Activated CD8-positive, alpha-beta T cell treated with anti-CD3 and anti-CD28 coated beads for 36 hours (primary cell): ENCODE results near the gene ANTKMT. TPM values are rescaled to one million over a fixed set of nuclear protein-coding genes. Genes with fewer than 3 reads are reported as not detected.

Source experiments
- ATAC-seq: fragments of 200-7000 bp; cut with Tn5 transposase; one replicate; pipeline ENCODE4 v1.10.0; 2021; ENCODE audit warnings: mild to moderate bottlenecking, moderate library complexity
- CTCF ChIA-PET: fragments of 350-600 bp; sonication (Branson Sonifier 250); formaldehyde crosslinking; loops from one replicate; lab custom pipeline; 2021; ENCODE audit warnings: antibody characterized with exemption; lab: Charles Lee
- POLR2A ChIA-PET: fragments of 350-600 bp; sonication (Branson Sonifier 250); formaldehyde crosslinking; loops from one replicate; lab custom pipeline; 2021; ENCODE audit warnings: antibody characterized with exemption; lab: Charles Lee
- DNase-seq: peaks from one replicate; pipeline ENCODE4 v3.0.0-alpha.2; 2020
- H3K27ac Mint-ChIP-seq: one replicate; pipeline ENCODE4 v1.8.0; 2021; ENCODE audit warnings: mild to moderate bottlenecking, mixed read lengths
- H3K27me3 Mint-ChIP-seq: one replicate; pipeline ENCODE4 v1.8.0; 2021; ENCODE audit warnings: mixed read lengths
- H3K36me3 Mint-ChIP-seq: one replicate; pipeline ENCODE4 v1.8.0; 2021; ENCODE audit warnings: low read depth, mixed read lengths
- H3K4me1 Mint-ChIP-seq: one replicate; pipeline ENCODE4 v1.8.0; 2021; ENCODE audit warnings: low read depth, mixed read lengths
- H3K4me3 Mint-ChIP-seq: one replicate; pipeline ENCODE4 v1.8.0; 2021; ENCODE audit warnings: mild to moderate bottlenecking, moderate library complexity, mixed read lengths
- H3K9me3 Mint-ChIP-seq: one replicate; pipeline ENCODE4 v1.8.0; 2021; ENCODE audit warnings: mixed read lengths
- intact Hi-C: fragments of 100-400 bp; cut with micrococcal nuclease; formaldehyde crosslinking; loops from one replicate; pipeline ENCODE4 v1.10.0; 2022
- total RNA-seq, 2 experiments: library from RNA; stranded (reverse); gene quantifications; one replicate each; pipeline ENCODE4 v1.2.3, GENCODE V29; 2021
- TF ChIP-seq, protein P1 (sequence below): fragments of 200-600 bp; IDR thresholded peaks from one replicate; pipeline ENCODE4 v1.8.0; 2022; ENCODE audit warnings: antibody characterized with exemption, mild to moderate bottlenecking

Gene ANTKMT
- total RNA-seq, 2 experiments from 2014 or later, result 34.3 to 38.4 TPM

DNA sequence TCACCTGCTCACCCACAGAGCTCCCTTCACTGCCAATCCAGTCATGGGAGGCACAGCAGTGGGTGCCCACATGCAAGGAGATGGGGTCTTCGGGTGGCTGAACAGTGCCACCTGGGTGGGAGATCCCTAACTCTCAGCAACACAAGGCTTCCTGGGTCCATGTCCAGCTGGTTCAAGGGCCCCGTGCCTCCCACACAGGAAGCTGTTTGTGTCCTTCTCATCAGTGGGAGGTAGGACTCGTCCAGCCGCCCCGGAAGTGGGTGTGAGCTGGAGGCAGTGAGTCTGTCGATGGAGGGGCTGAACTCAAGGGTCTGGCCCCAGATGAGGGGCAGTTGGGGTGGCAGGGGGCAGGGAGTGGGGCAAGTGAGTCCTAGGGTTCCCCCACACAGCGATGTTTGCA lies 16.9 kb upstream of the ANTKMT start:
- POLR2A ChIA-PET, result interaction anchor here (1.0 to 1.2 kb wide), 2 partner anchors 9 to 99 kb away, joined by 3 to 5 read pairs; no protein-coding TSS in a partner anchor
- H3K4me3 Mint-ChIP-seq, result no peak overlapping the region
- TF ChIP-seq, protein P1, sequence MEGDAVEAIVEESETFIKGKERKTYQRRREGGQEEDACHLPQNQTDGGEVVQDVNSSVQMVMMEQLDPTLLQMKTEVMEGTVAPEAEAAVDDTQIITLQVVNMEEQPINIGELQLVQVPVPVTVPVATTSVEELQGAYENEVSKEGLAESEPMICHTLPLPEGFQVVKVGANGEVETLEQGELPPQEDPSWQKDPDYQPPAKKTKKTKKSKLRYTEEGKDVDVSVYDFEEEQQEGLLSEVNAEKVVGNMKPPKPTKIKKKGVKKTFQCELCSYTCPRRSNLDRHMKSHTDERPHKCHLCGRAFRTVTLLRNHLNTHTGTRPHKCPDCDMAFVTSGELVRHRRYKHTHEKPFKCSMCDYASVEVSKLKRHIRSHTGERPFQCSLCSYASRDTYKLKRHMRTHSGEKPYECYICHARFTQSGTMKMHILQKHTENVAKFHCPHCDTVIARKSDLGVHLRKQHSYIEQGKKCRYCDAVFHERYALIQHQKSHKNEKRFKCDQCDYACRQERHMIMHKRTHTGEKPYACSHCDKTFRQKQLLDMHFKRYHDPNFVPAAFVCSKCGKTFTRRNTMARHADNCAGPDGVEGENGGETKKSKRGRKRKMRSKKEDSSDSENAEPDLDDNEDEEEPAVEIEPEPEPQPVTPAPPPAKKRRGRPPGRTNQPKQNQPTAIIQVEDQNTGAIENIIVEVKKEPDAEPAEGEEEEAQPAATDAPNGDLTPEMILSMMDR, result no peak
- intact Hi-C loops, result no loop called here
- H3K4me1 Mint-ChIP-seq, result peaks cover 4% of the 10 kb centered on the region
- ATAC-seq (no peak), DNase-seq (no peak)
- peaks cover 53% of the 10 kb centered on the region for H3K27me3 Mint-ChIP-seq
- CTCF ChIA-PET, result interaction anchor here (0.9 to 2.1 kb wide), 7 partner anchors 9 to 81 kb away, joined by 3 to 13 read pairs (median 3); partner anchors contain the start of gene METRN
- no peaks in the 10 kb centered on the region for H3K36me3 Mint-ChIP-seq
- no peak overlapping the region for H3K27ac Mint-ChIP-seq
- H3K9me3 Mint-ChIP-seq, result no peaks in the 10 kb centered on the region

DNA sequence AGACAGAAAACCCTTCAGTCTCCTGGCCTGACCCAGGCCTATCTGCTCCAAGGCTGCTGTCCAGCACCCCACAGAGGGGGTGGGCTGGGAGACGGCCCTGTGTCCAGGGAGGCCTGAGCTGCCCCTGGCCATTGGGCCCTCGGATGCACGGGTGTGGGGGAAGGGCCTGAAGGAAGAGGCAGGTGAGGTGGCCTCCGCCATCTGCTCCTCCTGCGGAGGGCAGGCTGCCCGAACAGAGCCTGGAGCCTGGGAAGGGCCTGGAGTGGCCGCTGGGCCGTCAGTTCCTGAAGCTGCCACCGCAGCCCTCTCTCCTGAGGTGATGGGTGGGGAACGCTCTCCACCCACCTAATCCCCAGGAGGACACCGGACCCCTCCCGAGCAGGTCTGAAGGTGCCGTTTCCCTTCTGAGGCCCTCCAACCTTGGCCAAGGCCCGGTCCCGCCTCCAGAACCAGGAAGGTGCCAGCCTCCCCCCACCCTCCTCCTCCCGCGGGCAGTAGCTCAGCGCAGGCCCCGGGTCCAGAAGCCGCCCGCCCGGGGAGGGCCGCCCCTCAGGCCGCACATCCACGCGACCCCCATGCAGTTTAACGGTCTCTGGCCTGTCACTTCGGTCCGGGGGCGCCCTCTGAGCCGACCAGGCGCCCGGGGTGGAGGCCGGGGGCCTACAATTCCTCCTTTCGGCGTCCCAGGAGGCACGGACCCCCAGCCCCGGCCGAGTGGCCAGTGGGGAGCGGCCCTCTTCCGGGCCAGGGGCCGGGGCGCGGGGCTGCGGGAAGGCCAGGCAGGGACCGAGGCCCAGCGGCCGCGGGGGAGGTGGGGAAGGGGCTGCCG lies 16.2 kb upstream of the ANTKMT start:
- TF ChIP-seq, protein P1, result no peak
- intact Hi-C loops, result no loop called here
- no peak overlapping the region for H3K27ac Mint-ChIP-seq
- no peaks in the 10 kb centered on the region for H3K9me3 Mint-ChIP-seq
- DNase-seq (no peak), ATAC-seq (no peak)
- H3K27me3 Mint-ChIP-seq, result peaks cover 58% of the 10 kb centered on the region
- H3K4me1 Mint-ChIP-seq, result peaks cover 2% of the 10 kb centered on the region
- ChIA-PET CTCF (interaction anchor here (0.9 to 2.1 kb wide), 4 partner anchors 8 to 17 kb away, joined by 3 to 13 read pairs (median 4); partner anchors contain the start of gene METRN), POLR2A (interaction anchor here (1.0 to 1.2 kb wide), 2 partner anchors 9 to 98 kb away, joined by 3 to 5 read pairs; no protein-coding TSS in a partner anchor)
- H3K4me3 Mint-ChIP-seq, result no peak overlapping the region
- no peaks in the 10 kb centered on the region for H3K36me3 Mint-ChIP-seq

DNA sequence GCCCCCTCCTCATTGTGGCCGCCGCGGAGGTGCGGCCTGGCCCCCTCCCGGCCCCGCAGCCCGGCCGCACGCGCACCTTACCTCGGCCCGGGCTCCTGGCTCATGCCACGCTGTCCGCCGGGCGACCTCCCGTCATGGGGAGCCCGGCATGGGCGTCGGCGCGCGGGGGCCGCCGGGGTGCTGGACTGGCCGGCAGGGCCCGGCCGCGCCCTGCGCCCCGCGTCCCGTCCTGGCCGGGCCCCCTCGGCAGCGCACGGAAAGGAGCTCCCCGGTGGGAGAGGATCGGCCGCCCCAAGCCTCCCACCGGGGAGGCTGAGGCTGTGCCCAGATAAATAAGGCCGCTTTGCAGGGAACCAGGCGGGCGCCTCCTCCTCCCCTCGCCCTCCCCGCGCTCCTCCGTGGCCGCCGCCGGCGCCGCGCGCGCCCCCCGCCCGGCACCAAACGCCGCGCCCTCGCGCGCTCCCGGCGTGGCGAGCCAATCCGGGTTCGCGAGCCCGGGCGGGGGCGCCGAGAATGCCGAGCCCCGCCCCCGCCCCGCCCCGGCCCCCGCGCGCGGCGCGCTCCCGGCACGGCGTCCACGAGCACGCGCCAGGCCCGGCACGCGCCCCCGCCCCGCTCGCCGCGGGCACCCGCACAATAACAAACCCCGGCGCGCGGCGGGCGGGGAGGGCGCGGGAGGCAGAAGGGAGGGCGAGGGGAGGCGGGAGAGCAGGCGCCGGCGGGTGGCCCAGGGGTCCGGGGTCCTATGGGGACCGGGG lies 15.3 kb upstream of the ANTKMT start, which contains the start of gene FBXL16:
FBXL16 (minus strand) TSS at position 371 of the 758 bp plus-strand sequence. CDS start 8,396 bp downstream, outside the sequence.
- Mint-ChIP-seq H3K27me3 (peaks cover 60% of the 10 kb centered on the region), H3K4me1 (peaks cover 2% of the 10 kb centered on the region), H3K9me3 (no peaks in the 10 kb centered on the region), H3K4me3 (no peak within 1 kb of the TSS), H3K36me3 (no peaks in the 10 kb centered on the region), H3K27ac (no peak within 1 kb of the TSS)
- POLR2A ChIA-PET, result no interaction called here
- CTCF ChIA-PET, result no interaction called here
- intact Hi-C loops, result no loop called here
- ATAC-seq, result no peak
- TF ChIP-seq, protein P1, result no peak
- no peak for DNase-seq

DNA sequence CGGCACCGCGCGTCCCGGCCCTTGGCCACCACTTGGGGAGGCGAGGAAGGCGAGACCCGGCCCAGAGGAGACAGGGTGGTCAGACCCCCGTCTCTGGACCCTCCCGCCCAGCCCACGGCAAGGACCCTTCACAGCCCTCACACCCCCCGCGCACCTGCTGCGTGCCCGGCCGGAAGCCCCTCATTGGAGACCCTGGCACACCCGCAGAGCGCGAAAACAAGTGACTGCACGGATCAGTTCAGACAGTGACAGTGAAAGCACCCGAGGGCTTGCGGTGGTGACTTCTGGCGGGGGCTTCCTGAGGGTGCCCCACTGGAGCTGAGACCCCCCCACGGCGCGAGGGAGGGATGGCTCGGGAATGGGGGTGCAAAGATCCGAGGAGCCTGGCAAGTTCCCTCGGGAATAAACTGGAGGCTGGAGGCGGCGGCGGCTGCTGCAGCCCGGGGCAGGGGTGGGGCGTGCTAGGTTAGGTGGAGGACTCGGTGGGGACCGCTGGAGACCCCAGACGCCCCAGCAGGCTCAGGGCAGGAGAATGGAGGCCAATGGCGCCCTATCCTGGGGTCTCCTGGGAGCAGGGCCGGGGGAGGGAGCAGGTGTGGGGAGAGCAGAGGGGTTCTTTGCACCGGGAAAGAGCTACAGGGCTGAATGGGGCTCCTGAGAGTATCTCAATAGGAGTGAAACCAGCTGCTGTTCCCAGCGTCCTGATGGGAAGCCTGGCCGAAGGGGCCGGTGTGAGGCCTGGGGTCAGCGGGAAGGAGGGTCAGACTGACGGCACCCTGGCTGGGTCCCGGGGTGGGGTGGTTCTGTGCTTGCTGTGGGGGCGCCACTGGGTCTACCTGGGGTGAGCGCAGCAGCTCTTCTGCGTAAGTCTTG lies 14.5 kb upstream of the ANTKMT start:
- Mint-ChIP-seq H3K4me3 (no peak overlapping the region), H3K27ac (no peak overlapping the region), H3K4me1 (no peaks in the 10 kb centered on the region), H3K36me3 (no peaks in the 10 kb centered on the region), H3K9me3 (no peaks in the 10 kb centered on the region), H3K27me3 (peaks cover 57% of the 10 kb centered on the region)
- no peak for DNase-seq
- intact Hi-C loops, result no loop called here
- POLR2A ChIA-PET, result interaction anchor here (0.8 to 1.2 kb wide), 4 partner anchors 14 to 335 kb away, joined by 3 to 4 read pairs (median 3); no protein-coding TSS in a partner anchor
- CTCF ChIA-PET, result interaction anchor here (1.3 to 11.9 kb wide), 3 partner anchors 23 to 397 kb away, joined by 3 to 207 read pairs (median 4); partner anchors contain the start of genes ANTKMT, CCDC78 and HAGHL
- ATAC-seq, result no peak
- TF ChIP-seq, protein P1, result no peak
